Inflammatory macrophage treated with lipopolysaccharide for 1 hour (primary cell): ENCODE data around the gene LPCAT1.
"Not testable (repeated sequence)": the region's sequence is repeated elsewhere in the genome, so short reads cannot be mapped to it uniquely, and the experiment has no call there.

Experiments
- DNase-seq, 2 donors: peaks; one replicate each; pipeline ENCODE4 v3.0.0-alpha.2; 2020 to 2022

LPCAT1 gene

GRCh38 chr5:1463326-1464095 lies 60.2 kb downstream of the LPCAT1 start:
- DNase-seq = no peak

GRCh38 chr5:1462358-1462757 lies 61.4 kb downstream of the LPCAT1 start:
- DNase-seq = no peak

- DNase-seq = no peak
Observed at GRCh38 chr5:1461396-1461795, 62.4 kb downstream of the LPCAT1 start.

- DNase-seq = no peak
Observed at GRCh38 chr5:1460054-1460682, 63.6 kb downstream of the LPCAT1 start.

GRCh38 chr5:1459435-1459834 lies 64.3 kb downstream of the LPCAT1 start:
- not testable (repeated sequence) for DNase-seq

- not testable (repeated sequence) for DNase-seq
Observed at GRCh38 chr5:1456110-1456881, 67.5 kb downstream of the LPCAT1 start.

GRCh38 chr5:1453613-1454012 lies 70.1 kb downstream of the LPCAT1 start:
- no peak for DNase-seq

- DNase-seq = no peak
Observed at GRCh38 chr5:1449081-1449630, 74.6 kb downstream of the LPCAT1 start.

GRCh38 chr5:1448511-1449011 lies 75.2 kb downstream of the LPCAT1 start:
- DNase-seq = no peak

GRCh38 chr5:1447671-1448361 lies 75.9 kb downstream of the LPCAT1 start:
- DNase-seq = no peak

GRCh38 chr5:1446602-1447343 lies 77.0 kb downstream of the LPCAT1 start:
- no peak for DNase-seq

- DNase-seq = no peak
Observed at GRCh38 chr5:1445689-1446601, 77.8 kb downstream of the LPCAT1 start.

GRCh38 chr5:1445313-1445688 lies 78.5 kb downstream of the LPCAT1 start, which contains the start of gene SLC6A3:
Gene SLC6A3 (minus strand): TSS chr5:1445440. CDS start chr5:1443197, 2,243 bp downstream.
- DNase-seq = no peak

GRCh38 chr5:1444361-1445189 lies 79.2 kb downstream of the LPCAT1 start:
- DNase-seq = no peak

GRCh38 chr5:1443991-1444360 lies 79.8 kb downstream of the LPCAT1 start:
- no peak for DNase-seq

GRCh38 chr5:1443171-1443570 lies 80.6 kb downstream of the LPCAT1 start:
- DNase-seq = no peak

- DNase-seq = no peak
Observed at GRCh38 chr5:1442222-1443145, 81.3 kb downstream of the LPCAT1 start.

GRCh38 chr5:1441166-1441865 lies 82.4 kb downstream of the LPCAT1 start:
- DNase-seq = no peak
